Jurkat, Clone E6-1 (cell line): ENCODE measurements around the gene PCGF3.
"Not testable (repeated sequence)": the region's sequence is repeated elsewhere in the genome, so short reads cannot be mapped to it uniquely, and the experiment has no call there.

Experiments
- DNase-seq: peaks from one replicate; pipeline ENCODE4 v3.0.0-alpha.2; 2011; ENCODE audit warnings: low read depth, low spot score
- H3K4me3 ChIP-seq: 2 replicates; pipeline ENCODE4 v1.5.1; 2011; ENCODE audit warnings: mild to moderate bottlenecking, low read length, control low read depth, moderate library complexity

Gene PCGF3

GRCh38 chr4:699816-700580 lies 5.6 kb upstream of the PCGF3 start:
- DNase-seq, result no peak
- H3K4me3 ChIP-seq, result no peak overlapping the region

- DNase-seq, result no peak
- H3K4me3 ChIP-seq, result no peak overlapping the region
Observed at GRCh38 chr4:700587-701264, 4.9 kb upstream of the PCGF3 start.

GRCh38 chr4:702618-703048 lies 3.0 kb upstream of the PCGF3 start:
- no peak for DNase-seq
- no peak overlapping the region for H3K4me3 ChIP-seq

- no peak for DNase-seq
- no peak overlapping the region for H3K4me3 ChIP-seq
Observed at GRCh38 chr4:703336-704197, 2.1 kb upstream of the PCGF3 start.

GRCh38 chr4:704198-704891 lies 1.3 kb upstream of the PCGF3 start:
- no peak overlapping the region for H3K4me3 ChIP-seq

GRCh38 chr4:704971-705277 lies 708 bp upstream of the PCGF3 start:
- peak overlapping the region; percentile 56 for H3K4me3 ChIP-seq
- DNase-seq, result no peak

More at GRCh38 chr4:704198-704891, 1.3 kb upstream of the PCGF3 start:
- no peak for DNase-seq

- peak overlapping the region; percentile 93 for H3K4me3 ChIP-seq
- DNase-seq, result not testable (repeated sequence)
Observed at GRCh38 chr4:706083-706633, 526 bp downstream of the PCGF3 start.

- H3K4me3 ChIP-seq, result peak overlapping the region; percentile 93
- no peak for DNase-seq
Observed at GRCh38 chr4:706834-707598, 1.4 kb downstream of the PCGF3 start.

- H3K4me3 ChIP-seq, result no peak overlapping the region
- no peak for DNase-seq
Observed at GRCh38 chr4:707929-708630, 2.4 kb downstream of the PCGF3 start.

GRCh38 chr4:708631-708933 lies 3.0 kb downstream of the PCGF3 start:
- H3K4me3 ChIP-seq, result no peak overlapping the region
- no peak for DNase-seq

GRCh38 chr4:709348-709747 lies 3.7 kb downstream of the PCGF3 start:
- H3K4me3 ChIP-seq, result no peak overlapping the region
- DNase-seq, result no peak

- DNase-seq, result no peak
- H3K4me3 ChIP-seq, result no peak overlapping the region
Observed at GRCh38 chr4:710116-710515, 4.5 kb downstream of the PCGF3 start.

GRCh38 chr4:710916-711315 lies 5.3 kb downstream of the PCGF3 start:
- DNase-seq, result no peak

GRCh38 chr4:712093-712492 lies 6.5 kb downstream of the PCGF3 start:
- no peak for DNase-seq
- H3K4me3 ChIP-seq, result no peak overlapping the region

More at GRCh38 chr4:710916-711315, 5.3 kb downstream of the PCGF3 start:
- no peak overlapping the region for H3K4me3 ChIP-seq

- DNase-seq, result no peak
- no peak overlapping the region for H3K4me3 ChIP-seq
Observed at GRCh38 chr4:712916-713632, 7.4 kb downstream of the PCGF3 start.

GRCh38 chr4:714087-714486 lies 8.5 kb downstream of the PCGF3 start:
- DNase-seq, result no peak
- no peak overlapping the region for H3K4me3 ChIP-seq

- DNase-seq, result no peak
- H3K4me3 ChIP-seq, result no peak overlapping the region
Observed at GRCh38 chr4:717601-718320, 12.1 kb downstream of the PCGF3 start.
